Sigmoid colon (tissue), 4 donors: Measurements from ENCODE around the gene RIPOR3.

Experiments used
- CTCF ChIP-seq, 4 experiments: fragments of 450-650 bp in 3 of 4; fragments of 200-600 bp in 1 of 4; IDR thresholded peaks; one replicate each; pipeline ENCODE4 v1.5.1; 2016 to 2019; ENCODE audit warnings: antibody characterized with exemption in 4 of 4, mild to moderate bottlenecking in 3 of 4, moderate library complexity in 2 of 4
- EP300 ChIP-seq, 4 donors: sonication (generic); formaldehyde crosslinking; IDR thresholded peaks; one replicate each; pipeline ENCODE4 v1.6.1; 2017; ENCODE audit warnings: antibody characterized with exemption in 4 of 4

- TF ChIP-seq CTCF (IDR thresholded peaks at IDR 0.05): no peak
- TF ChIP-seq EP300 (IDR thresholded peaks at IDR 0.05): no peak
These were observed 46.0 kb upstream of the RIPOR3 start for GRCh38 chr20:50737352-50737751.
